Measurements from ENCODE around the gene TMEM11.
"Not testable (repeated sequence)": the region's sequence is repeated elsewhere in the genome, so short reads cannot be mapped to it uniquely, and the experiment has no call there.

Gene TMEM11

GRCh38 chr17:21193031-21193430 lies 20.9 kb downstream of the TMEM11 start:
- Histone ChIP-seq H3K27me3 (ENCODE audit: insufficient read depth, low read length) (no peaks in the 10 kb centered on the region), H3K36me3 (ENCODE audit: insufficient read depth, low read length) (peaks cover 51% of the 10 kb centered on the region), H3K27ac (ENCODE audit: low read depth, low read length) (no peak overlapping the region), H3K4me3 (ENCODE audit: low read length) (no peak overlapping the region), H3K4me1 (ENCODE audit: insufficient read depth, low read length) (no peaks in the 10 kb centered on the region; the same call in 1 of the 2 replicates), H3K9me3 (ENCODE audit: insufficient read depth, low read depth, low read length) (no peaks in the 10 kb centered on the region), H3K9ac (ENCODE audit: low read depth, low read length) (no peak overlapping the region)
- 86% methylated on average over 5 of the region's 5 CpGs for WGBS

- H3K9me3 ChIP-seq (ENCODE audit: insufficient read depth, low read depth, low read length); H3K27me3 ChIP-seq (ENCODE audit: insufficient read depth, low read length); H3K27ac ChIP-seq (ENCODE audit: low read depth, low read length); H3K4me3 ChIP-seq (ENCODE audit: low read length); H3K9ac ChIP-seq (ENCODE audit: low read depth, low read length); H3K4me1 ChIP-seq (ENCODE audit: insufficient read depth, low read length): not testable (repeated sequence)
- peaks cover 44% of the 10 kb centered on the region for H3K36me3 ChIP-seq (ENCODE audit: insufficient read depth, low read length)
- WGBS = 94% methylated on average over 7 of the region's 7 CpGs
These were observed 21.5 kb downstream of the TMEM11 start for GRCh38 chr17:21192414-21192813.

GRCh38 chr17:21191698-21192097 lies 22.3 kb downstream of the TMEM11 start:
- H3K4me1 ChIP-seq (ENCODE audit: insufficient read depth, low read length) = no peaks in the 10 kb centered on the region; the same call in 1 of the 2 replicates
- peaks cover 39% of the 10 kb centered on the region for H3K36me3 ChIP-seq (ENCODE audit: insufficient read depth, low read length)
- WGBS = 98% methylated on average over 2 of the region's 2 CpGs
- H3K27ac ChIP-seq (ENCODE audit: low read depth, low read length) = no peak overlapping the region
- no peak overlapping the region for H3K4me3 ChIP-seq (ENCODE audit: low read length)
- no peak overlapping the region for H3K9ac ChIP-seq (ENCODE audit: low read depth, low read length)
- no peaks in the 10 kb centered on the region for H3K9me3 ChIP-seq (ENCODE audit: insufficient read depth, low read depth, low read length)
- no peaks in the 10 kb centered on the region for H3K27me3 ChIP-seq (ENCODE audit: insufficient read depth, low read length)

GRCh38 chr17:21190078-21190477 lies 23.9 kb downstream of the TMEM11 start:
- peaks cover 36% of the 10 kb centered on the region for H3K36me3 ChIP-seq (ENCODE audit: insufficient read depth, low read length)
- no peak overlapping the region for H3K27ac ChIP-seq (ENCODE audit: low read depth, low read length)
- H3K27me3 ChIP-seq (ENCODE audit: insufficient read depth, low read length) = no peaks in the 10 kb centered on the region
- H3K9me3 ChIP-seq (ENCODE audit: insufficient read depth, low read depth, low read length) = no peaks in the 10 kb centered on the region
- H3K9ac ChIP-seq (ENCODE audit: low read depth, low read length) = no peak overlapping the region
- 94% methylated on average over 6 of the region's 6 CpGs for WGBS
- H3K4me1 ChIP-seq (ENCODE audit: insufficient read depth, low read length) = no peaks in the 10 kb centered on the region; the same call in 1 of the 2 replicates
- no peak overlapping the region for H3K4me3 ChIP-seq (ENCODE audit: low read length)

- H3K27me3 ChIP-seq (ENCODE audit: insufficient read depth, low read length) = no peaks in the 10 kb centered on the region
- H3K9me3 ChIP-seq (ENCODE audit: insufficient read depth, low read depth, low read length) = no peaks in the 10 kb centered on the region
- H3K4me3 ChIP-seq (ENCODE audit: low read length) = no peak overlapping the region
- H3K36me3 ChIP-seq (ENCODE audit: insufficient read depth, low read length) = peaks cover 43% of the 10 kb centered on the region
- H3K4me1 ChIP-seq (ENCODE audit: insufficient read depth, low read length) = no peaks in the 10 kb centered on the region; the same call in 1 of the 2 replicates
- H3K27ac ChIP-seq (ENCODE audit: low read depth, low read length) = no peak overlapping the region
- WGBS = 96% methylated on average over 4 of the region's 4 CpGs
- H3K9ac ChIP-seq (ENCODE audit: low read depth, low read length) = no peak overlapping the region
These were observed 24.6 kb downstream of the TMEM11 start for GRCh38 chr17:21189361-21189760.

DNA sequence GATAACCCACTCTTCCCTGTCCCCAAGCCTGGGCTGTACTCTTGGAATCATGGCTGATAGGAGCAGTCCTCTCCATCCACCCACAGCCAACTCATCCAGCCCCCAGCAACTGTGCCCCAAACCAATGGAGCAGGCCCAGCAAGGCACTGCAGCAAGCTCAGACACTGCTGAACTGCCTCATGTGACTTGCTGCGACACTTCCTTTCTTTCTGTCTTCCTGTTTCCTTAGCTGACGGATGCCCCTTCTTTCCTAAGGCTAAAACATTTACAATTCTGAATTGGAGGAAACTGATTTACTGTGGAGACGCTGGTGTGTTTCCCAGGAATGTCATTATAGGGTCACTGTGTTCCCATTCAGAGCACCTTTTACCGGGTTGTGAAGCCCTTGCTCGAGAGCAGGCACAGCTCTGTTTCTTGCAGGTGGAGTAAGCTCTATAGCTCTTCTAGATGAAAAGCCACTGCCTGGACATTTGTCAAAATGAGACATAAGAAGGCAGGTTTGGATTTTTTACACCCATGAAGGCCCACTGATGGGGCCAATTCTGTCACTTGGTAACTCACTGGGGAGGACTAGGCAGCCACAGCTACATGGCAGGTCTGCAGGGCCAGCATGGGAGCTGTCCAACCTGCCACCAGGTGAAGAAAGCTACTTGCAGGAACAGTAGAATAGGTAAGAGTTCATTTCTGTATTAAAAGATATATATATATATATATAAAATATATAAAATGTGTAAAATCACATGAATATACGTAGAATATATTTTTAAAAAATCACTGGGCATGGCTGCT lies 27.4 kb downstream of the TMEM11 start:
- Histone ChIP-seq H3K36me3 (ENCODE audit: insufficient read depth, low read length) (peaks cover 49% of the 10 kb centered on the region), H3K4me3 (ENCODE audit: low read length) (no peak overlapping the region), H3K4me1 (ENCODE audit: insufficient read depth, low read length) (no peaks in the 10 kb centered on the region), H3K9me3 (ENCODE audit: insufficient read depth, low read depth, low read length) (no peaks in the 10 kb centered on the region), H3K9ac (ENCODE audit: low read depth, low read length) (no peak overlapping the region), H3K27ac (ENCODE audit: low read depth, low read length) (no peak overlapping the region), H3K27me3 (ENCODE audit: insufficient read depth, low read length) (no peaks in the 10 kb centered on the region)
- WGBS = 82% methylated on average over 5 of the region's 6 CpGs

GRCh38 chr17:21185061-21185460 lies 28.9 kb downstream of the TMEM11 start:
- 87% methylated on average over 1 of the region's 1 CpG for WGBS
- no peak overlapping the region for H3K4me3 ChIP-seq (ENCODE audit: low read length)

DNA sequence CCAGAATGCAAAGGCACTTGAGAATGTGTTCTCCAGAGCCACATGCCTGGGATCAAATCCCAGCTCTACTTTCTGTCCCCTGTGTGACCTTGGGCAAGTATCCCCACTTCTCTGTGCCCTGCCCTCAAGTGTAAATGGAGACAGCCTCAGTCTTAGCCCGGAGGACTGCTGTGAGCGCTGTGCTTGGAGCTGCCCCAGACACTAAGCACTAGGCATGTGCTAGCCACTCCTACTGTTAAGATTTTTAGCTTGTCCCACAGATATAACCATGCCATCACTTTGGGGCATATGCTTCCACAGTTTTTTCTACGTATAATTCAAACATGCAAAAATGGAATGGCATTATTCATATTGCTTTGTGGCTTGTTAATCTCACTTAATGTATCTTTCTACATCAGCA lies 29.4 kb downstream of the TMEM11 start:
- Histone ChIP-seq H3K27ac (ENCODE audit: low read depth, low read length) (no peak overlapping the region), H3K9ac (ENCODE audit: low read depth, low read length) (no peak overlapping the region), H3K36me3 (ENCODE audit: insufficient read depth, low read length) (peaks cover 37% of the 10 kb centered on the region), H3K27me3 (ENCODE audit: insufficient read depth, low read length) (no peaks in the 10 kb centered on the region), H3K9me3 (ENCODE audit: insufficient read depth, low read depth, low read length) (no peaks in the 10 kb centered on the region), H3K4me1 (ENCODE audit: insufficient read depth, low read length) (no peaks in the 10 kb centered on the region), H3K4me3 (ENCODE audit: low read length) (no peak overlapping the region)
- 95% methylated on average over 2 of the region's 3 CpGs for WGBS

More at GRCh38 chr17:21185061-21185460, 28.9 kb downstream of the TMEM11 start:
- Histone ChIP-seq H3K27ac (ENCODE audit: low read depth, low read length) (no peak overlapping the region), H3K9ac (ENCODE audit: low read depth, low read length) (no peak overlapping the region), H3K4me1 (ENCODE audit: insufficient read depth, low read length) (no peaks in the 10 kb centered on the region), H3K36me3 (ENCODE audit: insufficient read depth, low read length) (peaks cover 37% of the 10 kb centered on the region), H3K9me3 (ENCODE audit: insufficient read depth, low read depth, low read length) (no peaks in the 10 kb centered on the region), H3K27me3 (ENCODE audit: insufficient read depth, low read length) (no peaks in the 10 kb centered on the region)

DNA sequence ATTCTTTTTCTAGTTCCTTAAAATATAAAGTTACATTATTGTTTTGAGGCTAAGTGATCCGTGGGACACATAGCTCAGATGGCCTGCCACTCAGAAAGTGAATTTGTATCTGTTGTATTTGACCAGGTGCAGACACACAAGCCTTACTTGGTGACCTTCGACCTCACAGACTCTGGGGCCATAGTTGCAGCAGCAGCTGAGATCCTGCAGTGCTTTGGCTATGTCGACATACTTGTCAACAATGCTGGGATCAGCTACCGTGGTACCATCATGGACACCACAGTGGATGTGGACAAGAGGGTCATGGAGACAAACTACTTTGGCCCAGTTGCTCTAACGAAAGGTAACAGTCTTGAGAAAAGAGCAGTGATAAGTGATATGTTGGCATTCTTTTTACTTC lies 30.5 kb downstream of the TMEM11 start:
- H3K27me3 ChIP-seq (ENCODE audit: insufficient read depth, low read length) = no peaks in the 10 kb centered on the region
- H3K4me3 ChIP-seq (ENCODE audit: low read length) = no peak overlapping the region
- no peak overlapping the region for H3K9ac ChIP-seq (ENCODE audit: low read depth, low read length)
- 91% methylated on average over 5 of the region's 5 CpGs for WGBS
- H3K36me3 ChIP-seq (ENCODE audit: insufficient read depth, low read length) = peaks cover 30% of the 10 kb centered on the region
- H3K9me3 ChIP-seq (ENCODE audit: insufficient read depth, low read depth, low read length) = no peaks in the 10 kb centered on the region
- H3K27ac ChIP-seq (ENCODE audit: low read depth, low read length) = no peak overlapping the region
- no peaks in the 10 kb centered on the region for H3K4me1 ChIP-seq (ENCODE audit: insufficient read depth, low read length)

- no peaks in the 10 kb centered on the region for H3K4me1 ChIP-seq (ENCODE audit: insufficient read depth, low read length)
- H3K4me3 ChIP-seq (ENCODE audit: low read length) = no peak overlapping the region
- no peaks in the 10 kb centered on the region for H3K27me3 ChIP-seq (ENCODE audit: insufficient read depth, low read length)
- WGBS = 91% methylated on average over 13 of the region's 13 CpGs
- H3K36me3 ChIP-seq (ENCODE audit: insufficient read depth, low read length) = peaks cover 9% of the 10 kb centered on the region; the same call in 1 of the 2 replicates
- H3K27ac ChIP-seq (ENCODE audit: low read depth, low read length) = no peak overlapping the region
- H3K9ac ChIP-seq (ENCODE audit: low read depth, low read length) = no peak overlapping the region
- no peaks in the 10 kb centered on the region for H3K9me3 ChIP-seq (ENCODE audit: insufficient read depth, low read depth, low read length)
These were observed 35.9 kb downstream of the TMEM11 start for GRCh38 chr17:21177854-21178600.

DNA sequence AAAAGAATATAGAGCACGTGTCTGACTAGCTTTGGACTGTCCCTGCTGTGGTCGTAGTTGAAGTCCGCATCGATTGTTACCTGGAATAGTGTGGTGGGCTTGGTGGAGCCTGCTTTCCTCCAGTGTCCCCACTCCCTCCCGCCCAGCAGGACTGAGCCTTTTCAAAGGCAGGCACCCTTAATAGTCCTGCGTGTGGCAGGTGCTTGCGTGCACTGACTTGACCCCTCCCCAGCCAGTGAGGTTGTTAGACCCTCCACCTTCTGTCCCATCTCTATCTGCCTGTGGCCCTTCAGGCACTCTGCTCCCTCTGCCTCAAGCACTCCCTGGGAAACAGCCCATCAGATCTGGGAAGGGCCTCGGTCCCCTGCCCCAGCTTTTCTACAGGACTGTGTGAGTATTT lies 36.6 kb downstream of the TMEM11 start:
- no peak overlapping the region for H3K4me3 ChIP-seq (ENCODE audit: low read length)
- no peak overlapping the region for H3K27ac ChIP-seq (ENCODE audit: low read depth, low read length)
- H3K36me3 ChIP-seq (ENCODE audit: insufficient read depth, low read length) = peaks cover 15% of the 10 kb centered on the region
- no peaks in the 10 kb centered on the region for H3K9me3 ChIP-seq (ENCODE audit: insufficient read depth, low read depth, low read length)
- no peak overlapping the region for H3K9ac ChIP-seq (ENCODE audit: low read depth, low read length)
- WGBS = 94% methylated on average over 8 of the region's 8 CpGs
- H3K27me3 ChIP-seq (ENCODE audit: insufficient read depth, low read length) = no peaks in the 10 kb centered on the region
- H3K4me1 ChIP-seq (ENCODE audit: insufficient read depth, low read length) = no peaks in the 10 kb centered on the region
